GM19438 (cell line): ENCODE data around the gene PELI3.

Experiments used
- ATAC-seq: cut with Tn5 transposase; IDR thresholded peaks from one replicate; pipeline ENCODE4 v1.9.1; 2021; ENCODE audit warnings: low read depth; ENCODE audit not compliant: unreplicated experiment

Gene PELI3

GRCh38 chr11:66495401-66495854, 28.7 kb downstream of the PELI3 start:
- no peak for ATAC-seq

DNA sequence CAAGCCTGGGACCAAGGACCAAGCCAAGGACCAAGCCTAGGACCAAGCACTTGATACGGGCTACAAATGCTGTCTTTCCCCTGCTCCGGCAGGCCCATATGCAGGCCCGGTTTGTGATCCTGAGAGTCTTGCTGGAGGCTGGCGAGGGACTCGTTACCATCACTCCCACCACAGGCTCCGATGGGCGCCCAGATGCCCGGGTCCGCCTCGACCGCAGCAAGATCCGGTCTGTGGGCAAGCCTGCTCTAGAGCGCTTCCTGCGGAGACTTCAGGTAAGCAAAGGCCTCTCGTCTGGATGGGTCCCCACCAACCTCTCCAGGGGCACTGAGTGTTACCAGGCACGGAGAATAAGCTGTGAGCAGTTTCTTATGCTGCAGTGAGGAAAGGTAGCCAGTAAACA, 30.5 kb downstream of the PELI3 start:
- ATAC-seq = no peak

GRCh38 chr11:66498506-66498905, 31.8 kb downstream of the PELI3 start:
- ATAC-seq = no peak

DNA sequence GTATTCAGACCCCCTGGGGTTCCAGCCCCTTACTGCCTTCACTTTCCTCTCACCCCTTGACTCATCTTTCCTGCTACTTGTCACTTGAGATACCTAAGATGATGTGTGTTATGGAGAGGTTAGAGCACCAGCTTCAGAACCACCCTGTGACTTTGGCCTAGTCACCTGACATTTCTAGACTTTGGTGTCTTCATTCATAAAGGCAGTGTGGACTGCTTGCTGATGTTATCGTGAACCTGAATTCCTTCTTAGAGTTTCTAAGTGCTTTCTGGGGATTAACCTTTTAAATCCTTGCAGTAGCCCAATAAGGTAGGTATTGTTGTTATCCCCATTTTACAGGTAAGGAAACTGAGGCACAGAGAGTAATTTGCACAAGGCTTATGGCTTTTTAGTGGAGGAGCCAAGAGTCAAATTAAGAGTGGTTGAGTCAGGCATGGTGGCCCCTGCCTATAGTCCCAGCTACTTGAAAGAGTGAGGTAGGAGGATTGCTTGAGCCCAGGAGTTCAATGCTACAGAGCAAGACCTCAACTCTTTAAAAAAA, 38.6 kb downstream of the PELI3 start:
- no peak for ATAC-seq

DNA sequence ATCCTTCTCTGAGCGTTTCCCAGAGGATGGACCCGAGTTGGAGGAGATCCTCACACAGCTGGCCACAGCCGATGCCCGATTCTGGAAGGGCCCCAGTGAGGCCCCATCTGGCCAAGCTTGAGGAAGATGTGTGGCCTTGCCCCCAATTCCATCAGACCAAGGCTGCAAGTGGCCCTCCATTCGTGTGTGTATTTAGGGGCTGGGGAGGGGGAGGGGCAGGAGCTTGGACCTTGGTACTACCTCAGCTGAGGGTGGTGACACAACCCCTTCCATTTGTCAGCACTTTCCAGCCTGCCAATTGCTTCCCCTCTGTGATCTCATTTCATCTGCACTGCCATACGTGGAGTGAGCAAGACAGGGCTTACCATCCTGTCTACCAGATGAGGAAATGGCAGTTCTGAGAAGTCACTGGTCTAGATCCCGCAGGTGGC, 42.4 kb downstream of the PELI3 start:
- no peak for ATAC-seq

GRCh38 chr11:66510271-66510989, 43.7 kb downstream of the PELI3 start, which contains the start of gene BBS1:
Gene BBS1, plus strand, starts transcription at chr11:66510635. Its CDS starts 25 bp downstream, at chr11:66510660.
- ATAC-seq = peak; percentile 83

DNA sequence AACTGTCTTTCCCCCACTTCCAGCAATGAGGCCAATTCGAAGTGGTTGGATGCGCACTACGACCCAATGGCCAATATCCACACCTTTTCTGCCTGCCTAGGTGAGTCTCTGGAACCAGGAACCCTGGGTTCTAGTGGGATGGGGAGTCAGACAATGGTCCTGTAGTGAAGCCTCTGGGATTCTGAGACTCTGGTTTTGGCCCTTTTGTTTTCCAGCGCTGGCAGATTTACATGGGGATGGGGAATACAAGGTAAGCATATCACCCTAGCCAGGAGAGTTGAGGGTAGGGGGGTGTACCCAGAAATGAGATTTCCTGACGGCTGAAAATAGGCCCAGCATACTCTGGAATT, 44.3 kb downstream of the PELI3 start:
- ATAC-seq = no peak

DNA sequence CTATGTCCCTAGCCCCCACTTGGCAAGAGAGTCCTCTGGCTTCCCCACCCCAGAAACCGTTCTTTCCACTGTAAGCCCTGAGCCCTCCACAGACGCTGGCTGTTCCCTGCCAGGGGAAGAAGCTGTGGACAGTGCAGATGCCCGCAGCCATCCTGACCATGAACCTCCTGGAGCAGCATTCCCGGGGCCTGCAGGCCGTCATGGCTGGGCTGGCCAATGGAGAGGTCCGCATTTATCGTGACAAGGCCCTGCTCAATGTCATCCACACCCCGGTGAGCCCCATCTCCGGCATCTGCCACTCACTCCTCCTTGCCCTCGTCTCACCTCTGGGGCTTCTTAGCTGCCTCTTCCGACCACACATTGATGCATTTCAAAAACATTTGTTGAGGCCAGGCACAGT, 56.9 kb downstream of the PELI3 start:
- ATAC-seq = no peak

GRCh38 chr11:66524304-66525040, 57.8 kb downstream of the PELI3 start:
- no peak for ATAC-seq
